ENCODE results near the gene MORC2. TPM values are rescaled to one million over a fixed set of nuclear protein-coding genes. Genes with fewer than 3 reads are reported as not detected.

The MORC2 gene
- polyA plus RNA-seq, 1 donor (not counting 4 experiments of a cell fraction or from before 2014, with no cell fraction given), result 14.1 TPM

DNA sequence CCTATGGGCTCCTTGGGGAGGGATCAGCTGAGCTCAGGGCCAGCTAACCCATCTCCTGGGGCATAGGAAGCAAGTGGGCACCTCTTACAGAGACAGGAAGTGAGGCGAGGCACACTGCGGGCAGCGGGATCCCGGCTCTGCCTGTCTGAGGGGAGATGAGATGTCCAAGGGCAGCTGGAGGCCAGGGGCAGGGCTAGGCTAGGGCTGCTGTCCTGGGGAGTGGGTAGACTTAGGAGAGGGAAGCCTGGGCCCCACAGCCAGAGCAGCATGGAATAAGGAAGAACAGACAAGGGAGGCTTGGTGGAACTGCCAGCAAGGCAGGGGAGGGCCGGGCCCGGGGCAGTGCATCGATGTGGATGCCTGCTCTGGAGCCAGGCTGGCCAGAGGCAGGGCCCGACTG is 76.3 kb downstream of the MORC2 start:
- no peak for TF ChIP-seq EZH2 (IDR thresholded peaks at IDR 0.05; ENCODE audit: low read length)
- TF ChIP-seq, protein P1, sequence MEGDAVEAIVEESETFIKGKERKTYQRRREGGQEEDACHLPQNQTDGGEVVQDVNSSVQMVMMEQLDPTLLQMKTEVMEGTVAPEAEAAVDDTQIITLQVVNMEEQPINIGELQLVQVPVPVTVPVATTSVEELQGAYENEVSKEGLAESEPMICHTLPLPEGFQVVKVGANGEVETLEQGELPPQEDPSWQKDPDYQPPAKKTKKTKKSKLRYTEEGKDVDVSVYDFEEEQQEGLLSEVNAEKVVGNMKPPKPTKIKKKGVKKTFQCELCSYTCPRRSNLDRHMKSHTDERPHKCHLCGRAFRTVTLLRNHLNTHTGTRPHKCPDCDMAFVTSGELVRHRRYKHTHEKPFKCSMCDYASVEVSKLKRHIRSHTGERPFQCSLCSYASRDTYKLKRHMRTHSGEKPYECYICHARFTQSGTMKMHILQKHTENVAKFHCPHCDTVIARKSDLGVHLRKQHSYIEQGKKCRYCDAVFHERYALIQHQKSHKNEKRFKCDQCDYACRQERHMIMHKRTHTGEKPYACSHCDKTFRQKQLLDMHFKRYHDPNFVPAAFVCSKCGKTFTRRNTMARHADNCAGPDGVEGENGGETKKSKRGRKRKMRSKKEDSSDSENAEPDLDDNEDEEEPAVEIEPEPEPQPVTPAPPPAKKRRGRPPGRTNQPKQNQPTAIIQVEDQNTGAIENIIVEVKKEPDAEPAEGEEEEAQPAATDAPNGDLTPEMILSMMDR (optimal IDR thresholded peaks at IDR 0.05 in 1 of 3, IDR thresholded peaks at IDR 0.05 in 1 of 3, conservative IDR thresholded peaks at IDR 0.05 in 1 of 3; ENCODE audit: extremely low read depth in 1 of 3, insufficient read depth in 2 of 3, low read length in 3 of 3), result no peak
- no peak overlapping the region for H3K4me3 ChIP-seq (ENCODE audit: control insufficient read depth in 2 of 3, extremely low read depth in 1 of 3, insufficient read depth in 2 of 3, low read depth in 1 of 3, low read length in 3 of 3)
- FAIRE-seq (no peak), DNase-seq (ENCODE audit: low read depth, low spot score) (no peak)
- H2AFZ ChIP-seq (ENCODE audit: control insufficient read depth, low read length), result no peak overlapping the region
- dilution Hi-C loops (cut with MboI; ENCODE audit: extremely low pct_ligation_motif_present, low sequenced_read_pairs), result no loop called here
- no peaks in the 10 kb centered on the region for H3K4me1 ChIP-seq (ENCODE audit: control insufficient read depth, extremely low read depth, insufficient read depth, low read length)
- H3K4me2 ChIP-seq (ENCODE audit: control insufficient read depth, extremely low read depth, insufficient read depth, low read depth, low read length), result no peak overlapping the region
- no peak overlapping the region for H3K27ac ChIP-seq (ENCODE audit: control insufficient read depth, insufficient read depth, low read length)
- H3K9ac ChIP-seq (ENCODE audit: control insufficient read depth, extremely low read depth, insufficient read depth, low read length), result no peak overlapping the region
- no peaks in the 10 kb centered on the region for H4K20me1 ChIP-seq (ENCODE audit: control insufficient read depth, extremely low read depth, insufficient read depth, low read length)
- H3K9me3 ChIP-seq (ENCODE audit: control insufficient read depth, low read depth, low read length), result no peaks in the 10 kb centered on the region
- H3K27me3 ChIP-seq (ENCODE audit: control insufficient read depth, extremely low read depth, insufficient read depth, low read length), result no peaks in the 10 kb centered on the region
- H3K9me1 ChIP-seq (ENCODE audit: control insufficient read depth, extremely low read depth, insufficient read depth, low read length), result no peaks in the 10 kb centered on the region
- H3K36me3 ChIP-seq (ENCODE audit: control insufficient read depth in 2 of 2, extremely low read depth in 1 of 2, insufficient read depth in 2 of 2, low read length in 2 of 2), result peaks cover 0 to 29% of the 10 kb centered on the region in 2 experiments
- no peaks in the 10 kb centered on the region for H3K79me2 ChIP-seq (ENCODE audit: control insufficient read depth, insufficient read depth, low read length)

DNA sequence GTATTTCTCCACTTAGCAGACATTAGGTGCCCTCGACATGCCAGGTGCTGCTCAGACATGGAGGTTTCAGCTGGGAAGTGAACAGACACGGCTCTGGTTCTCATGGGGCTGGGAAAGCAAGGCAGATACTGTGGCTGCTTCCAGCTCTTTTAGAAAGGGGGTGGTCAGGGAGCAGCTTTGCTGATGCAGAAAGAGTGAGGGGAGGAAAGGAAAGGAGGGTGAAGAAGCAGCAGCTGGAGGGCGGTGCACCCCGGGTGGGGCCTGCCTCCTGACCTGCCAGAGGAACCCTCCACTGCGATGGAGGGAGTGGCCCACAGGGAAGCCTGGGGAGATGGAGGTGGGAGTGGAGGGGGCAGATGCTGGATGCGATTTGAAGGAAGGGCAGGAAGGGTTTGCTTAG is 76.8 kb downstream of the MORC2 start:
- Histone ChIP-seq H3K4me2 (ENCODE audit: control insufficient read depth, extremely low read depth, insufficient read depth, low read depth, low read length) (no peak overlapping the region), H3K9me3 (ENCODE audit: control insufficient read depth, low read depth, low read length) (no peaks in the 10 kb centered on the region), H3K27ac (ENCODE audit: control insufficient read depth, insufficient read depth, low read length) (no peak overlapping the region), H3K4me3 (ENCODE audit: control insufficient read depth in 2 of 3, extremely low read depth in 1 of 3, insufficient read depth in 2 of 3, low read depth in 1 of 3, low read length in 3 of 3) (no peak overlapping the region), H3K27me3 (ENCODE audit: control insufficient read depth, extremely low read depth, insufficient read depth, low read length) (no peaks in the 10 kb centered on the region), H3K79me2 (ENCODE audit: control insufficient read depth, insufficient read depth, low read length) (no peaks in the 10 kb centered on the region), H2AFZ (ENCODE audit: control insufficient read depth, low read length) (no peak overlapping the region), H3K9me1 (ENCODE audit: control insufficient read depth, extremely low read depth, insufficient read depth, low read length) (no peaks in the 10 kb centered on the region), H3K9ac (ENCODE audit: control insufficient read depth, extremely low read depth, insufficient read depth, low read length) (no peak overlapping the region), H3K36me3 (ENCODE audit: control insufficient read depth in 2 of 2, extremely low read depth in 1 of 2, insufficient read depth in 2 of 2, low read length in 2 of 2) (peaks cover 0 to 29% of the 10 kb centered on the region in 2 experiments), H4K20me1 (ENCODE audit: control insufficient read depth, extremely low read depth, insufficient read depth, low read length) (no peaks in the 10 kb centered on the region), H3K4me1 (ENCODE audit: control insufficient read depth, extremely low read depth, insufficient read depth, low read length) (no peaks in the 10 kb centered on the region)
- no peak for FAIRE-seq
- dilution Hi-C loops (cut with MboI; ENCODE audit: extremely low pct_ligation_motif_present, low sequenced_read_pairs), result no loop called here
- DNase-seq (ENCODE audit: low read depth, low spot score), result no peak
- no peak for TF ChIP-seq EZH2 (IDR thresholded peaks at IDR 0.05; ENCODE audit: low read length)
- TF ChIP-seq, protein P1 (optimal IDR thresholded peaks at IDR 0.05 in 1 of 3, IDR thresholded peaks at IDR 0.05 in 1 of 3, conservative IDR thresholded peaks at IDR 0.05 in 1 of 3; ENCODE audit: extremely low read depth in 1 of 3, insufficient read depth in 2 of 3, low read length in 3 of 3), result no peak
